IMR-90 (cell line): Measurements from ENCODE around the gene RBM42. TPM values are rescaled to one million over a fixed set of nuclear protein-coding genes. Genes with fewer than 3 reads are reported as not detected.

Source experiments
- ATAC-seq: fragments of 200-7000 bp; cut with Tn5 transposase; 2 replicates; pipeline ENCODE4 v1.9.1; 2020; ENCODE audit warnings: low read depth, mild to moderate bottlenecking, moderate library complexity
- BruUV-seq: library from RNA; stranded (reverse); fragments of 400-500 nt; replicated peaks from 2 replicates; lab custom pipeline; 2021; lab: Mats Ljungman, UMichigan
- CTCF ChIA-PET: fragments of 300-600 bp; formaldehyde crosslinking; extraction: SDS; loops from one replicate; lab custom pipeline; 2021; ENCODE audit warnings: antibody characterized with exemption; lab: Yijun Ruan, JAX
- POLR2A ChIA-PET: fragments of 300-600 bp; sonication (Branson Sonifier 250); formaldehyde crosslinking; loops from one replicate; lab custom pipeline; 2022; ENCODE audit warnings: antibody characterized with exemption; ENCODE audit not compliant: unreplicated experiment; lab: Charles Lee
- DNase-seq: peaks from one replicate; pipeline ENCODE4 v3.0.0; 2013
- H2AFZ ChIP-seq: replicated peaks from 2 replicates; pipeline ENCODE3; 2013; ENCODE audit warnings: low read length, mild to moderate bottlenecking; ENCODE audit not compliant: poor library complexity
- H2AK5ac ChIP-seq: 2 replicates; pipeline ENCODE4 v1.6.1; 2013; ENCODE audit warnings: low read depth, low read length, inconsistent platforms
- H2AK9ac ChIP-seq: replicated peaks from 2 replicates; pipeline ENCODE3; 2013; ENCODE audit warnings: mild to moderate bottlenecking, low read depth, low read length, moderate library complexity; ENCODE audit not compliant: poor library complexity
- H2BK120ac ChIP-seq: 2 replicates; pipeline ENCODE4 v1.6.1; 2013; ENCODE audit warnings: low read depth, low read length, inconsistent platforms
- H2BK15ac ChIP-seq: 3 replicates; pipeline ENCODE4 v1.6.1; 2013; ENCODE audit warnings: low read depth, low read length, inconsistent platforms
- H2BK20ac ChIP-seq: 2 replicates; pipeline ENCODE4 v1.6.1; 2013; ENCODE audit warnings: low read depth, mild to moderate bottlenecking, inconsistent platforms, low read length, moderate library complexity
- H2BK5ac ChIP-seq: 2 replicates; pipeline ENCODE4 v1.6.1; 2013; ENCODE audit warnings: mild to moderate bottlenecking, low read depth, low read length, inconsistent platforms; ENCODE audit not compliant: poor library complexity, severe bottlenecking
- H3K14ac ChIP-seq: replicated peaks from 2 replicates; pipeline ENCODE4 v1.6.1; 2013; ENCODE audit warnings: low read depth, low read length, inconsistent platforms
- H3K18ac ChIP-seq: 2 replicates; pipeline ENCODE4 v1.6.1; 2013; ENCODE audit warnings: low read depth, low read length, control low read depth
- H3K23ac ChIP-seq: 2 replicates; pipeline ENCODE4 v1.6.1; 2013; ENCODE audit warnings: low read depth, low read length, inconsistent platforms
- H3K27ac ChIP-seq: 2 replicates; pipeline ENCODE4 v1.5.1; 2013; ENCODE audit warnings: mild to moderate bottlenecking, control low read depth, low read length; ENCODE audit not compliant: insufficient read depth
- H3K27me3 ChIP-seq: 2 replicates; pipeline ENCODE4 v1.6.1; 2013; ENCODE audit warnings: low read length; ENCODE audit not compliant: control insufficient read depth, insufficient read depth
- H3K36me3 ChIP-seq: 2 replicates; pipeline ENCODE4 v1.6.1; 2013; ENCODE audit warnings: low read length, mixed read lengths; ENCODE audit not compliant: control insufficient read depth, insufficient read depth
- H3K4ac ChIP-seq: 2 replicates; pipeline ENCODE4 v1.6.1; 2013; ENCODE audit warnings: low read depth, low read length, inconsistent platforms
- H3K4me1 ChIP-seq: 2 replicates; pipeline ENCODE4 v1.6.1; 2013; ENCODE audit warnings: low read length, mixed read lengths; ENCODE audit not compliant: control insufficient read depth, insufficient read depth
- H3K4me2 ChIP-seq: 2 replicates; pipeline ENCODE4 v1.6.1; 2013; ENCODE audit warnings: low read depth, mild to moderate bottlenecking, control low read depth, low read length, moderate library complexity
- H3K4me3 ChIP-seq: 2 replicates; pipeline ENCODE4 v1.5.1; 2013; ENCODE audit warnings: low read depth, mild to moderate bottlenecking, control low read depth, low read length, moderate library complexity; ENCODE audit not compliant: insufficient read depth
- H3K56ac ChIP-seq: 2 replicates; pipeline ENCODE4 v1.6.1; 2013; ENCODE audit warnings: low read length, inconsistent platforms; ENCODE audit not compliant: insufficient read depth; ENCODE audit errors: extremely low read depth
- H3K79me1 ChIP-seq, 2 experiments: 2 replicates each; pipeline ENCODE4 v1.6.1; 2013; ENCODE audit warnings: low read length in 2 of 2, inconsistent platforms in 1 of 2, low read depth in 1 of 2
- H3K9ac ChIP-seq: 2 replicates; pipeline ENCODE4 v1.6.1; 2013; ENCODE audit warnings: low read depth, low read length, control low read depth
- H3K9me1 ChIP-seq: 2 replicates; pipeline ENCODE4 v1.6.1; 2013; ENCODE audit warnings: low read length, inconsistent platforms; ENCODE audit not compliant: insufficient read depth
- H3K9me3 ChIP-seq: 2 replicates; pipeline ENCODE4 v1.6.1; 2013; ENCODE audit warnings: low read length; ENCODE audit not compliant: control insufficient read depth, insufficient read depth
- H4K20me1 ChIP-seq: 2 replicates; pipeline ENCODE4 v1.6.1; 2013; ENCODE audit warnings: low read length, inconsistent platforms; ENCODE audit not compliant: insufficient read depth
- H4K5ac ChIP-seq: 2 replicates; pipeline ENCODE4 v1.6.1; 2013; ENCODE audit warnings: mild to moderate bottlenecking, low read depth, low read length, control low read depth
- H4K8ac ChIP-seq, 2 experiments: 2 replicates each; pipeline ENCODE4 v1.6.1; 2013; ENCODE audit warnings: low read depth in 2 of 2, low read length in 2 of 2, control low read depth in 1 of 2, inconsistent platforms in 1 of 2
- H4K91ac ChIP-seq: 2 replicates; pipeline ENCODE4 v1.6.1; 2013; ENCODE audit warnings: low read depth, low read length, inconsistent platforms; ENCODE audit not compliant: insufficient read depth
- BHLHE40 ChIP-seq: fragments of 150-350 bp; IDR thresholded peaks from 2 replicates; pipeline ENCODE4 v1.6.1; 2016; ENCODE audit warnings: mild to moderate bottlenecking, low read depth, low read length
- CEBPB ChIP-seq: IDR thresholded peaks from 2 replicates; pipeline ENCODE4 v1.6.1; 2012; ENCODE audit warnings: low read depth, low read length, improper control_type of control experiment
- CHD1 ChIP-seq: IDR thresholded peaks from 2 replicates; pipeline ENCODE4 v1.6.1; 2012; ENCODE audit warnings: low read depth, low read length, improper control_type of control experiment
- FOS ChIP-seq: fragments of 150-350 bp; IDR thresholded peaks from 2 replicates; pipeline ENCODE4 v1.6.1; 2016; ENCODE audit warnings: low read depth, low read length
- MAFK ChIP-seq: IDR thresholded peaks from 2 replicates; pipeline ENCODE4 v1.6.1; 2012; ENCODE audit warnings: low read depth, low read length, improper control_type of control experiment
- MAZ ChIP-seq: IDR thresholded peaks from 2 replicates; pipeline ENCODE4 v1.6.1; 2012; ENCODE audit warnings: low read depth, mild to moderate bottlenecking, low read length, improper control_type of control experiment, moderate library complexity, borderline replicate concordance
- MXI1 ChIP-seq: IDR thresholded peaks from 2 replicates; pipeline ENCODE4 v1.6.1; 2012; ENCODE audit warnings: low read depth, mild to moderate bottlenecking, low read length, moderate library complexity, borderline replicate concordance
- NFE2L2 ChIP-seq: fragments of 150-350 bp; IDR thresholded peaks from 2 replicates; pipeline ENCODE4 v1.6.1; 2016; ENCODE audit warnings: low read depth, mild to moderate bottlenecking, low read length
- POLR2A ChIP-seq: IDR thresholded peaks from 2 replicates; pipeline ENCODE4 v1.6.1; 2012; ENCODE audit warnings: mild to moderate bottlenecking, low read depth, low read length
- RAD21 ChIP-seq: IDR thresholded peaks from 2 replicates; pipeline ENCODE4 v1.6.1; 2012; ENCODE audit warnings: low read length, improper control_type of control experiment
- RCOR1 ChIP-seq: IDR thresholded peaks from 2 replicates; pipeline ENCODE4 v1.6.1; 2012; ENCODE audit warnings: mild to moderate bottlenecking, low read length, improper control_type of control experiment; ENCODE audit not compliant: insufficient replicate concordance
- RFX5 ChIP-seq: IDR thresholded peaks from 2 replicates; pipeline ENCODE4 v1.8.0; 2012; ENCODE audit warnings: low read depth, mild to moderate bottlenecking, low read length, moderate library complexity
- SMC3 ChIP-seq: fragments of 150-350 bp; IDR thresholded peaks from 2 replicates; pipeline ENCODE4 v1.6.1; 2016; ENCODE audit warnings: low read depth, mild to moderate bottlenecking, antibody characterized with exemption, low read length, moderate library complexity
- USF2 ChIP-seq: fragments of 150-350 bp; IDR thresholded peaks from 2 replicates; pipeline ENCODE4 v1.6.1; 2017; ENCODE audit warnings: mild to moderate bottlenecking, antibody characterized with exemption, low read length, low read depth
- WGBS, 2 experiments: methylation state at CpG; one replicate each; pipeline versions ENCODE4 v1.1.5 to v1.1.7; 2013; ENCODE audit warnings: missing lambda C conversion rate in 2 of 2; ENCODE audit not compliant: insufficient read length in 1 of 2; ENCODE audit errors: extremely low coverage in 2 of 2; 5-methylcytosine and 5-hydroxymethylcytosine counted together
- dilution Hi-C: fragments of 300-500 bp; cut with HindIII; formaldehyde crosslinking; loops from one replicate; pipeline ENCODE4 v1.14.3; 2018; ENCODE audit warnings: low sequenced_read_pairs; ENCODE audit not compliant: unreplicated experiment
- in situ Hi-C: fragments of 300-500 bp; cut with MboI; formaldehyde crosslinking; loops from 3 replicates; pipeline ENCODE4 v1.14.3; 2019; ENCODE audit warnings: low sequenced_read_pairs, inconsistent platforms, mixed read lengths
- intact Hi-C: fragments of 100-400 bp; cut with micrococcal nuclease; formaldehyde crosslinking; loops from 2 replicates; pipeline ENCODE4 v1.10.0; 2022
- polyA plus RNA-seq, 3 experiments: library from polyadenylated mRNA; depleted of rRNA; stranded (reverse); fragments of >200 nt; gene quantifications; 2 replicates each; pipeline ENCODE4 v1.2.3, GENCODE V29; 2012; ENCODE audit warnings: low replicate concordance in 1 of 3
- total RNA-seq: library from RNA; depleted of rRNA; stranded (reverse); fragments of >200 nt; gene quantifications from 2 replicates; pipeline ENCODE4 v1.2.3, GENCODE V29; 2012
- TF ChIP-seq, protein P1 (sequence below): conservative IDR thresholded peaks from 2 replicates; pipeline ENCODE4 v1.5.1; 2012; ENCODE audit warnings: mild to moderate bottlenecking, low read depth, low read length, improper control_type of control experiment
- TF ChIP-seq, protein P2 (sequence below): fragments of 150-350 bp; IDR thresholded peaks from 2 replicates; pipeline ENCODE4 v1.6.1; 2016; ENCODE audit warnings: low read depth, mild to moderate bottlenecking, low read length, moderate library complexity, borderline replicate concordance

The RBM42 gene
- total and polyA plus RNA-seq, 2 of the 4 experiments (the other 2 are of a cell fraction), result 19.0 to 41.5 TPM

GRCh38 chr19:35609851-35610353 is 18.9 kb upstream of the RBM42 start:
- ATAC-seq (no peak), DNase-seq (no peak)
- H2BK20ac ChIP-seq, result no peak overlapping the region
- no peak overlapping the region for H3K23ac ChIP-seq
- CTCF ChIA-PET, result no interaction called here
- POLR2A ChIA-PET, result no interaction called here
- no peak overlapping the region for H3K56ac ChIP-seq
- no peak overlapping the region for H2BK120ac ChIP-seq
- intact Hi-C loops, result no loop called here
- dilution Hi-C loops, result no loop called here
- peaks cover 7% of the 10 kb centered on the region; the same call in 1 of the 2 replicates for H3K9me1 ChIP-seq
- H3K9ac ChIP-seq, result no peak overlapping the region
- no peaks in the 10 kb centered on the region for H3K27me3 ChIP-seq
- no peaks in the 10 kb centered on the region for H3K4me1 ChIP-seq
- peaks cover 1% of the 10 kb centered on the region; the same call in 1 of the 2 replicates for H3K36me3 ChIP-seq
- BruUV-seq, result no TSS peak
- H4K91ac ChIP-seq, result no peak overlapping the region
- WGBS, 2 experiments, result 53% methylated on average over 2 of the region's 6 CpGs; no CpG with 5 or more reads in 1 of the 2 experiments
- H4K20me1 ChIP-seq, result no peaks in the 10 kb centered on the region
- H3K27ac ChIP-seq, result no peak overlapping the region
- peak overlapping the region; percentile 61 for H2AFZ ChIP-seq
- no peak overlapping the region for H3K4me2 ChIP-seq
- no peak overlapping the region for H3K4ac ChIP-seq
- H3K79me1 ChIP-seq, result peaks cover 0 to 11% of the 10 kb centered on the region in 2 experiments; a peak in 1 of 4 replicates
- H4K5ac ChIP-seq, result no peak overlapping the region
- no peak overlapping the region for H3K14ac ChIP-seq
- H3K4me3 ChIP-seq, result no peak overlapping the region
- H2BK5ac ChIP-seq, result no peak overlapping the region
- in situ Hi-C loops, result no loop called here
- H3K18ac ChIP-seq, result no peak overlapping the region
- peaks cover 6% of the 10 kb centered on the region for H3K9me3 ChIP-seq
- TF ChIP-seq MAFK (no peak), RFX5 (no peak), USF2 (no peak), MXI1 (no peak), BHLHE40 (no peak), MAZ (no peak), RCOR1 (no peak), CEBPB (no peak), POLR2A (no peak), FOS (no peak), RAD21 (no peak), CHD1 (no peak), SMC3 (no peak), NFE2L2 (no peak)
- TF ChIP-seq, protein P1, sequence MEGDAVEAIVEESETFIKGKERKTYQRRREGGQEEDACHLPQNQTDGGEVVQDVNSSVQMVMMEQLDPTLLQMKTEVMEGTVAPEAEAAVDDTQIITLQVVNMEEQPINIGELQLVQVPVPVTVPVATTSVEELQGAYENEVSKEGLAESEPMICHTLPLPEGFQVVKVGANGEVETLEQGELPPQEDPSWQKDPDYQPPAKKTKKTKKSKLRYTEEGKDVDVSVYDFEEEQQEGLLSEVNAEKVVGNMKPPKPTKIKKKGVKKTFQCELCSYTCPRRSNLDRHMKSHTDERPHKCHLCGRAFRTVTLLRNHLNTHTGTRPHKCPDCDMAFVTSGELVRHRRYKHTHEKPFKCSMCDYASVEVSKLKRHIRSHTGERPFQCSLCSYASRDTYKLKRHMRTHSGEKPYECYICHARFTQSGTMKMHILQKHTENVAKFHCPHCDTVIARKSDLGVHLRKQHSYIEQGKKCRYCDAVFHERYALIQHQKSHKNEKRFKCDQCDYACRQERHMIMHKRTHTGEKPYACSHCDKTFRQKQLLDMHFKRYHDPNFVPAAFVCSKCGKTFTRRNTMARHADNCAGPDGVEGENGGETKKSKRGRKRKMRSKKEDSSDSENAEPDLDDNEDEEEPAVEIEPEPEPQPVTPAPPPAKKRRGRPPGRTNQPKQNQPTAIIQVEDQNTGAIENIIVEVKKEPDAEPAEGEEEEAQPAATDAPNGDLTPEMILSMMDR, result no peak
- TF ChIP-seq, protein P2, sequence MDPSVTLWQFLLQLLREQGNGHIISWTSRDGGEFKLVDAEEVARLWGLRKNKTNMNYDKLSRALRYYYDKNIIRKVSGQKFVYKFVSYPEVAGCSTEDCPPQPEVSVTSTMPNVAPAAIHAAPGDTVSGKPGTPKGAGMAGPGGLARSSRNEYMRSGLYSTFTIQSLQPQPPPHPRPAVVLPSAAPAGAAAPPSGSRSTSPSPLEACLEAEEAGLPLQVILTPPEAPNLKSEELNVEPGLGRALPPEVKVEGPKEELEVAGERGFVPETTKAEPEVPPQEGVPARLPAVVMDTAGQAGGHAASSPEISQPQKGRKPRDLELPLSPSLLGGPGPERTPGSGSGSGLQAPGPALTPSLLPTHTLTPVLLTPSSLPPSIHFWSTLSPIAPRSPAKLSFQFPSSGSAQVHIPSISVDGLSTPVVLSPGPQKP, result no peak
- no peak overlapping the region for H4K8ac ChIP-seq
- no peak overlapping the region for H2AK5ac ChIP-seq
- no peak overlapping the region for H2AK9ac ChIP-seq
- no peak overlapping the region for H2BK15ac ChIP-seq
